ENCODE results near the gene NUMBL.
"Not testable (repeated sequence)": the region's sequence is repeated elsewhere in the genome, so short reads cannot be mapped to it uniquely, and the experiment has no call there.

The NUMBL gene

DNA sequence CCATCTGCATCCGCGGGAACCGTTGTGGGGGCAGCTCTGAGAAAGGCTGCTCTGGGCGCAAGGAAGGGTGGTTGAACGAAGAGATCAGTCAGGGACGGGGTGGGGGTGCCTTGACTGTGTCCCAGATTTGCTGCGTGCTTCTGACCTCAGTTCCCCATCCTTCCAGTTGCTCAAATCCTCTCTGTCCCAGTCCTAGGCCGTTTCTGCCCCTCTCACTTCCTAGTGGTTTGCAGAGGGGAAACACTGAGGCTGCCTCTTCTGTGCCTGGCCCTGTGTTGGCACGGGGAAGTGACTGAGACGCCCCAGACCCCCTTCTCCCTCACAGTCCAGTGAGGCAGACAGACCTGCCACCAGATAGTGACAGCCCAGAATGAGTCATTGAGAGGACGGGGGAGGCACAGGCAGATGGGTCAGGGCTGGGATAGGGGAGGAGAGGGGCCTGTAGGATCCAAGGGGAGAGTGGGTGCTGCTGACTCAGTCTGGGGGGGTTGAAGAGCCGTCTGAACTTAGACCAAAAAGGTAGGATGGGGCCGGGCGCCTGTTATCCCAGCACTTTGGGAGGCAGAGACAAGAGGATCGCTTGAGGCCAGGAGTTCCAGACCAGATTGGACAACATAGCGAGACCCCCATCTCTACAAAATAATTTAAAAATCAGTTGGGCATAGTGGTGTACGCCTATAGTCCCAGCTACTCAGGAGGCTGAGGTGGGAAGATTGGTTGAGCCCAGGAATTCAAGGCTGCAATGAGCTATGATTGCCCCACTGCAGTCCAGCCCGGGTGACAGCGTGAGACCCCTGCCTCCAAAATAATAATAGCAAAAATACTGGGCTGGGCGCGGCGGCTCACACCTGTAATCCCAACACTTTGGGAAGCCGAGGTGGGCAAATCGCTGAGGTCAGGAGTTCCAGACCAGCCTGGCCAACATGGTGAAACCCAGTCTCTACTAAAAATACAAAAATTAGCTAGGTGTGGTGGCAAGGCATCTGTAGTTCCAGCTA is 26.5 kb downstream of the NUMBL start:
- peak; percentile 63 for DNase-seq (ENCODE audit: low read depth)

DNA sequence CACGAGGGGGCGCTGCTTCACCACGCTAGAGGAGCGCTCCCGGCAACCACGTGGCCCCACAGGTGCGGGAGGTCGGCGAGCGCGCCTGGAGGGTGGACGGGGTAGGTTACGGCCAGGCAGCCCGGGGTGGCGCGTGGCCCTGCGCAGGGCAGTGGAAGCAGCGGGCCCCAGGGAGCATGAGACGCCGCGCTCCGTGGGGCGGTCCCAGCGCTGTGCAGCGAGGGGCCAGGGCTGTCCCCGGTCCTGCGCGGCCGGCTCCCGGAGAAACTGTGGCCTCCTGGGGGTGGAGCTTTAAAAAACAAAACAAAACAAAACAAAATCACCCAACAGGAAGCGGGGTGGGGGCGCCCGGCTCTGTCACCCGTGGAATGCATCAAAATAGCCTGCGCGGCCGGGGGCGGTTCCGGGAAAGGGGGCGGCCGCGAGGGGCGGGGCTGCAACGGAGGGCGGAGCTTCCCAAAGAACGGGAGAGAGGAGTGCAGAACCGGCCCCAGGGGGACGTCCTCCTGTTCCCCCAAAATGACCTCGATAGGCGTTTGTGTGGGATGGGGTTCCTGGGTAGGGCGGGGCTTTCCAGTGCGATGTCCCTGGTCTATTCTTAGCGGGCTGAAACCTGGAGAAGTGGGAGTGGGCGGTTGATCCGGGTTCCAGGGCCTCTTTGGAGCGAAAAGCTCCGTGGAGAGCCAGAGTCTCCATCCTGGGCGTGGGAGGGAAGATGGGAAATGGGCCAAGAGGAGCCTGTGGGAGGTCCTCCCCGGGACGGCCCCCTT is 27.3 kb downstream of the NUMBL start:
- peak; percentile 86 for DNase-seq (ENCODE audit: low read depth)

DNA sequence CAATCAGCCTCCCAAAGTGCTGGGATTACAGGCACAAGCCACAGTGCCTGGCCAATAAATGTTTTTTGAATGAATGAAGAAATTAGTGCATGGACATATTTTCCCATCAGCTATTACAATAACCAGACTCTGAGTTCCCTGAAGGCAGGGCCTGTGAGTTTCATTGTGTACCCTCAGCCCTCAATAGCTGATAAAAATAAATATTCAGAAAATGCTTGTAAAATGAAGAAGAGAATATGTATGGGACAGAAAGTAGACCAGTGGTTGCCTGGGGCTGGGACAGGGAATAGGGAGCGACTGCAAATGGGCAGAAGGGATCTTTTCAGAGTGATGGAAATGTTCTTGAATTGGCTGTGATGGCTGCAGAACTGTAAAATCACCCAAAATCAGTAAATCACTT is 28.8 kb downstream of the NUMBL start:
- DNase-seq (ENCODE audit: low read depth) = no peak

DNA sequence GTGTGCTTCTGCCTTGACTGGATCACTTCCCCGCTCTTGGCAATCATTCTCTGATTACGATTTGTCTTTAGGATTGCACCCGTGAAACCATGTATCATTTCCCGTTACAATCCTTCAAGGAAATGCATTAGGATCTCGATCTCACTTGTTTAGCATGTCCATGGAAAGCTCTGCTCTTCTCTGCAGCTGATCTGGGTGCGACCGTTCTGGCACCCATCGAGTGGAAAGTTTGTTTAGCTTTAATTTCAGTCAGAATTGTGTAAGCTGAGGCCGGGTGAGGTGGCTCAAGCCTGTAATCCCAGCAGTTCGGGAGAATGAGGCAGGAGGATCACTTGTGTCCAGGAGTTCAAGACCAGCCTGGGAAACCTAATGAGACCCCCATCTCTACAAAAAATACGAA is 30.9 kb downstream of the NUMBL start:
- no peak for DNase-seq (ENCODE audit: low read depth)

DNA sequence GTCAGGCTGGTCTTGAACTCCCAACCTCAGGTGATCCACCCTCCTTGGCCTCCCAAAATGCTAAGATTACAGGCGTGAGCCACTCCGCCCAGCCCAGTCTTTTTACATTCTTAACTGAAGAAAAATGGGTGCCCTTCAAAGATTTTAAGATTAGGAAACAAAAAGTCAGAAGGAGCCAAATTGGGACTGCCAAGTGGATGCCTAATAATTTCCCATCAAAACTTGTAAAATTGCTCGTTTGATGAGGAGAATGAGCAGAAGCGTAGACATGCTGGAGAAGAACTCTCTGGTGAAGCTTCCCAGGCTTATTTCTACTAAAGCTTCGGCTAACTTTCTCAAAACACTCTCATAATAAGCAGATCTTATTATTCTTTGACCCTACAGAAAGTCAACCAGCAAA is 31.3 kb downstream of the NUMBL start:
- DNase-seq (ENCODE audit: low read depth) = no peak

DNA sequence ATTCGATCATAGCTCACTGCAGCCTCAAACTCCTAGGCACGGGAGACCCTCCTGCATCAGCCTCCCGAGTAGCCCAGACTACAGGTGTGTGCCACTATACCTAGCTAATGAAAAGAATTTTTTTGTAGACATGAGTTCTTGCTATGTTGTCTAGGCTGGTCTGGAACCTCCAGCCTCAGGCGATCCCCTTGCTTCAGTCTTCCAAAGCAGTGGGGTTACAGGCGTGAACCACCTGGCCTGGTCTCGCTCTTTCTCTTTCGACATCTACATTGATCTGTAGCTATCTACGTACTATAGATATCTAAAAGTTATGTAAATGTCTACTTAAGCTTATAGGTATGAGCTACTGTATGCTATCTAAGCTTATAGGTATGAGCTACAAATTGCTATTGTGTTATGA is 32.4 kb downstream of the NUMBL start:
- no peak for DNase-seq (ENCODE audit: low read depth)

DNA sequence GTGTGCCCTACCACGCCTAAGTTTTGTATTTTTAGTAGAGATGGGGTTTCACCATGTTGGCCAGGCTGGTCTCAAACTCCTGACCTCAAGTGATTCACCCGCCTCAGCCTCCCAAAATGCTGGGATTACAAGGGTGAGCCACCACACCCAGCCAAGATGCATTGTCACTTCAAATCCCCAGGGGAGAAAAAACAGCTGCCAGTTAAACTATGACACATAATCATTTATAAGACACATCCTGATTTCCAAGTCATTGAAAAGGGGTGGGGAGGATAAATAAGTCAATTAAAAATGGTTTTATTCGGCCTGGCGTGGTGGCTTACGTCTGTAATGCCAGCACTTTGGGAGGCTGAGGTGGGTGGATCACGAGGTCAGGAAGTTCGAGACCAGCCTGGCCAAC is 34.8 kb downstream of the NUMBL start:
- not testable (repeated sequence) for DNase-seq (ENCODE audit: low read depth)

DNA sequence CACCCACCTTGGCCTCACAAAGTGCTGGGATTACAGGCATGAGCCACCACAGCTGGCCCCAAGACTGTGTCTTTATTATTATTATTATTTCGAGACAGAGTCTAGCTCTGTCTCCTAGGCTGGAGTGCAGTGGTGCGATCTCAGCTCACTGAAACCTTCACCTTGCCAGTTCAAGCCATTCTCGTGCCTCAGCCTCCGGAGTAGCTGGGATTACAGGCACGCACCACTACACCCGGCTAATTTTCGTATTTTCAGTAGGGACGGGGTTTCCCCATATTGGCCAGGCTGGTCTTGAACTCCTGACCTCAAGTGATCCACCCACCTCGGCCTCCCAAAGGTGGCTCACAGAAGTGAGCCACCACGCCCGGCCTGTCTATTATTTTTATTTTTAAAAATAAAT is 38.1 kb downstream of the NUMBL start:
- not testable (repeated sequence) for DNase-seq (ENCODE audit: low read depth)

DNA sequence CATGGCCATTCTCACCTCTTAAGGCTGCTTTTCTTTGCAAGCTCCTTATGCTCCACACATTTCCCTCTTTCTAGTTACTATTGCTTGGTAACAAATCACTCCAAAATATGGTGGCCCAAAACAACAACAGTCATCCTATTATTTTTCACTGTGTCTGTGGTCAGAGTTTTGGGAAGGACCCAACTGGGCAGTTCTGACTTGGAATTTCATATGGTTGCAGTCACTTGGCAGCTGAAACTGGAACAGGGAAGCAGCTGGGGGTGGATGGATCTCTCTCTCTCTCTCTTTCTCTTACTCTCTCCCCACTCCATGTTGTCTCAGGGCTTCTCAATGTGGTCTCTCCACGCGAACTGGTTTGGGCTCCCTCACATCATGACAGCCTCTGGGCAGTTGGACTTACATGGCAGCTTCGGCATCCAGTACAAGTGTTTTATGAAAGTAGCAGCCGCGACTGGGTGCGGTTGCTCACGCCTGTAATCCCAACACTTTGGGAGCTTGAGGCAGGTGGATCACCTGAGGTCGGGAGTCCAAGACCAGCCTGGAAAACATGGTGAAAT is 39.6 kb downstream of the NUMBL start:
- DNase-seq (ENCODE audit: low read depth) = peak; percentile 80

DNA sequence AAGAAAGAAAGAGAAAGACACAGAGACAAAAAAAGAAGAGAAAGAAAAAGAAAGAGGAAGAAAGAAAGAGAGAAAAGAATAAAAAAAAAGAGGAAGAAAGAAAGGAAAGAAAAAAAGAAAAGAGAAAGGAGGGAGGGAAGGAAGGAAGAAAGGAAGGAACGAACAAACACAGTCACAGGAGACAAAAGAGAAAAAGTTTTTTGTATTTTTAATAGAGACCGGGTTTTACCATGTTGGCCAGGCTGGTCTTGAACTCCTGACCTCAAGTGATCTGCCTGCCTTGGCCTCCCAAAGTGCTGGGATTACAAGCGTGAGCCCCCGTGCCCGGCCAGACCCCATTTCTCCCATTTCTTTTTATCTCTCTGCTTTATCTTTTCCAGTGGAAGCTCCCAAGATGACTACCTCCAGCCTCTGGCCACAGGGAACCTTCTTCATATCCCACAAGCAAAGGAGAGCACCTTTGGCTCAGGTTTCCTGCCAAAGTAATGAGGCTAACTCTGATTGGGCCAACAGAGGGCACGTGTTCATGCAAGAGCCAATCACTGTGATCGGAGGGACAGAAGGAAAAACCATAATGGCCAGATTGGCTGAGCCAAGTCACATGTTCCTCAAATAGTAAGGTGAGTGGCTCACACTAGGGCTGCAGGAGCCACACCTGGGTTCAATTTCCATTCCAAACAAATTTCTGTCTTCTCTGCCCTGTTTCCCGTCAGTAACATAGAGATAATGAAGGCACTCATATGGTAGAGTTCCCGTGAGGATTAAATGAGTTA is 40.4 kb downstream of the NUMBL start:
- not testable (repeated sequence) for DNase-seq (ENCODE audit: low read depth)

DNA sequence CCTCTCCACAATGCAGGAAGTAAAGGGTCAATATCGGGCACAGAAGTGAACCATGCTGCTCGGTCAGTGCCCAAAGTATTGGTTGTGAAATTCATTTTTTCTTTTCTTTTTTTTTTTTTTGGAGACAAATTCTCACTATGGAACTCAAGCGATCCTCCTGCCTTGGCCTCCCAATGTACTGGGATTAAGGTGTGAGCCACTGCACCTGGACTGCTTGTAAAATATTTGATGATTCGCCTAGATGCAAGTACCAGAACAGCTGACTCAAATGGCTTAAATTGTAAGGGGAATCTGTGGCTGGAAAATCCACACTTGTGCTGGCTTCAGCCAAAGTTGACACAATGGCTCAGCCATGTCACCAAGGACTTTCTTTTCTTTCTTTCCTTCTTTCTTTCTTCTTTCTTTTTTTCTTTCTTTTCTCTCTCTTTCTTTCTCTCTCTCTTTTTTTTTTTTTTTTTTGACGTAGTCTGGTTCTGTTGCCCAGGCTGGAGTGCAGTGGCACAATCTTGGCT is 43.7 kb downstream of the NUMBL start:
- DNase-seq (ENCODE audit: low read depth) = no peak

DNA sequence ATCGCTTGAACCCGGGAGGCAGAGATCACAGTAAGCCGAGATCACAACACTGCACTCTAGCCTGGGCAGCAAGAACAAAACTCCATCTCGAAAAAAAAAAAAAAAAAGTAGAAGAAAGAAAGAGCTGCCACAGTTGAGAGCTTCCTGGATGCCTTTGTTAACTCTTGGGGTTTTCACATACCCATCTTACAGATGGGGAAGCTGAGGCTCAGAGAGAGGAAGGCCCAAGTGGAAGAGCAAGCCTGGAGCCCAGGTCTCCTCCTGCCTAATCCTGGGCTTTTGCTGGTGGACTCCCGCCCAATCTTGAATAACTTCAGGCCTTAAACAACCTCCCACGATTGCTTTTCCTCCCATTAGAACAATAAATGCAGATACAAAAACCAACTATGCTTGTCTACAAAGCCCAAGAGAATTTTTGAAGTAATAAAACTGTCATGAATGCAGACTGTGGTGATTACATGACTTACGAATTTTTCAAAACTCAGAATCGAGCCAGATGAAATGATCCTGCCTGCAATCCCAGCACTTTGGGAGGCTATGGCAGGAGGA is 47.6 kb downstream of the NUMBL start:
- DNase-seq (ENCODE audit: low read depth) = no peak

DNA sequence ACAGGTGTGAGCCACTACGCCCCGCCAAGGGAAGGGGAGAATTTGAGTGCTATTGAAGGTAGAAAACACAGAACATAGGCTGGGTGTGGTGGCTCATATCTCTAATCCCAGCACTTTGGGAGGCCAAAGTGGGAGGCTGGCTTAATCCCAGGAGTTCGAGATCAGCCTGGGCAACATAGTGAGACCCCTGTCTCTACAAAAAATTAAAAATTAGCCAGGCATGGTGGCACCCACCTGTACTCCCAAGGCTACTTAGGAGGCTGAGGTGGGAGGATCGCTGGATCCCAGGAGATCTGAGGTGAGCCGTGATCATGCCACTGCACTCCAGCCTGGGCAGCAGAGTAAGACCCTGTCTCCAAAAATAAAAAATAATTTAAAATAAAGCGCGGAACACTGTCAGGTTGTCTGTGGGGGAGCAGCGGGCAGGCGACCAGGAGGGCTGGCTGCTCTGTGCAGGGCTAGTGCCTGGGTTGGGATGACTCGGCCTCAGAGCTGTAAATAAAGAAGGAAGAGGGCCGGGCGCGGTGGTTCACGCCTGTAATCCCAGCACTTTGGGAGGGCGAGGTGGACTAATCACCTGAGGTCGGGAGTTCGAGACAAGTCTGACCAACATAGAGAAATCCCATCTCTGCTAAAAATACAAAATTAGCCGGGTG is 48.3 kb downstream of the NUMBL start:
- DNase-seq (ENCODE audit: low read depth) = no peak

DNA sequence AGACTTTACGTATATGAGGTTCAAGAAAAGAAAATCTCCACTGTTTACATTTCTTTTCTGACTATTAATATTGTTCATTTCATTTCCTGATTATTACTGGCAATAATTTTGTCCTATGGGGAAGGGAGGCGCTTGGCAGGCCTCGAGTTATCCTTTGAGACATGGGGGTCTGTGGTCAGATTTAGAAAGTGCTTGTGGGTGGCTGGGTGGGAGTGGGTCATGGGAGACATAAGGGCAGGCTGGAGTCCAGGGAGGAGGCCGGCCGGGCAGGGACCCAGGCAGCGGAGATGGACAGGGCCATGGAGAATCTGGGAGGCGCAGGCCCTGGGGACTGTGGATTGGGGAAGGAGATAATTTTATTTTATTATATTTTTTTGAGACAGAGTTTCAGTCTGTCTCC is 49.2 kb downstream of the NUMBL start:
- no peak for DNase-seq (ENCODE audit: low read depth)

DNA sequence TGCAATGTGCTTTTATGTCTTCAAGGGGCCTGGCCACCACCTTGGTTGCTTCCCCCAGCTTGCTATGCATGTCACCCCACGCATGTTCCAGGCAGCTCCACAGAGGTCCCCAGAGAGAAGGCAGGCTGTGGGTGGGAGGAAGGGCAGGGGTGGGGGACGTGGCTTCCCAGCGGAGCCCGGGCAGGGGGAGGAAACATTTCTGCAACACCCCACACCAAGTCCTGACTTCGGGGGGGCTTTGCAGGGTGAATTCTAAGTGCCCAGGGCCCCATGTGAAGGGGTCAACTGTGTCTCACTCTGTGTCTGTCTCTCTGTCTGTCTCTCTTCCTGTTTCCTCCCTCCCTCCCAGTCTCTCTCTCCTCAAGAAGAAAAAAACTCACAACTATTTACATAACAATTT is 49.7 kb downstream of the NUMBL start:
- peak; percentile 69 for DNase-seq (ENCODE audit: low read depth)

DNA sequence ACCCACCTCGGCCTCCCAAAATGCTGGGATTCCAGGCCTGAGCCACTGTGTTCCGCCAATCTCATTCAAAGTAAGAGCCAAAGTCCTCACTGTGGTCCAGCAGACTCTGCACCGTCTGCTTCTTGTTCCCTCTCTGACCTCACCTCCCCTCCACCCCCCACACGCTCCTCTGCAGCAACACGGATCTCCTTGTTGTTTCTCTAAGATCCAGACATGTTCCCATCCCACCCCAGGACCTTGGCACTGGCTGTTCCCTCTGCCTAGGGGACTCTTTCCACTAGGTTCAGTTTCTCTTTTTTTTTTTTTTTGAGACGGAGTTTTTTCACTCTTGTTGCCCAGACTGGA is 50.8 kb downstream of the NUMBL start:
- DNase-seq (ENCODE audit: low read depth) = no peak

DNA sequence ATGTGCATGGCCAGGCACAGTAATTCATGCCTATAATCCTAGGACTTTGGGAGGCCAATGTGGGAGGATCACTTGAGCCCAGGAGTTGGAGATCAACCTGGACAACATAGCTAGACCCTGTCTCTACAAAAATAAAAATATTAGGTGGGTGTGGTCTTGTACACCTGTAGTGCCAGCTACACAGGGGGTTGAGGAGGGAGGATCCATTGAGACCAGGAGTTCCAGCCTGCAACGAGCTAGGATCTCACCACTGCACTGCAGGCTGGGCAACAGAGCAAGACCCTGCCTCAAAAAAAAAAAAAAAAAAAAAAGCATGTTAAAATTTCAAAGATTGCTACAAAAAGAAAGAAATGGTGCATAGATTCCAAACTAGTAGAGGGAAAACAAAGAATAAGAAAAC is 52.1 kb downstream of the NUMBL start:
- no peak for DNase-seq (ENCODE audit: low read depth)

DNA sequence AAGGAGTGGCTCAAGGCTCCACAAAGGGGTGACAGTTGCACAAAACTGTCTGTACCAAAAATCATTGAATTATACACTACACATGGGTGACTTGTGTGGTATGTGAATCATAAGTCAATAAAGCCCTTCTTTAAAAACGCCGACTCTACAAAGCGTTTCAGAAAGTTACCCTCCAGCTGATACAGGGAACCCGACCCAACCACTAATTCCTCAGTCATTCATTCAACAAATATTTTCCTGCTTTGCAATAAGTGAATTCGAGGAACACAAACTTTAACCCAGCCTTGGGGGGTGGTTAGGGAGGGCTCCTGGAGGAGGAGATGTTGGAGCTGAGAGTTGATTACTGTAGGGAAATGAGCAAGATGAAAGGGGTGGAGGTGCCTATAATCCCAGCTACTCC is 57.2 kb downstream of the NUMBL start:
- DNase-seq (ENCODE audit: low read depth) = peak; percentile 81

DNA sequence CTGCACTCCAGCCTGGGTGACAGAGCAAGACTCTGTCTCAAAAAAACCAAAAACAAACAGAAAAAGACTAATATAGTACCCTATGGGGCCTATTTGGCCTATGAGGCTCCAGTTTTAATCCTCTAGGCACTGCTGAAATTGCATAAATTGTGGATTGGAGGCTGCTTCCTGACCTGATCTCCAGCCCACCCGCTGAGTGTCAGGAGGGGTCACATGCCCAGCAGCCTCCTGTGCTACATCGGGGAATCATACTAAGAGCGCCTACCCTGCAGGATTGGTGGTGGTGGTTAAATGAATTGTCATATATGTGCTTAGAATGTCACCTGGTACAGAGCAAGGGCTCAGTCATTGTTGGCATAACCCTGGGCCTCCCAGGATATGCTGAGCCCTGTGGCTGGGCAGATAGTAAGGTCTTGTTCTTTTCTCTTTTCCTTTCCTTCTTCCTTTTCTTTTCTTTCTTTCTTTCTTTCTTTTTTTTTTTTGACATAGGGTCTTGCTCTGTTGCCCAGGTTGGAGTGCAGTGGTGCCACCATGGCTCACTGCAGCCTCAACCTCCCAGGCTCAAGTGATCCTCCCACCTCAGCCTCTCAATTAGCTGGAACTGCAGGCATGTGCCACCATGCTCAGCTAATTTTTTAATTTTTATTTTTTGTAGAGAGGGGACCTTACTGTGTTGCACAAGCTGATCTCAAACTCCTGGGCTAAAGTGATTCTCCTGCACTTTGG is 58.0 kb downstream of the NUMBL start:
- no peak for DNase-seq (ENCODE audit: low read depth)

DNA sequence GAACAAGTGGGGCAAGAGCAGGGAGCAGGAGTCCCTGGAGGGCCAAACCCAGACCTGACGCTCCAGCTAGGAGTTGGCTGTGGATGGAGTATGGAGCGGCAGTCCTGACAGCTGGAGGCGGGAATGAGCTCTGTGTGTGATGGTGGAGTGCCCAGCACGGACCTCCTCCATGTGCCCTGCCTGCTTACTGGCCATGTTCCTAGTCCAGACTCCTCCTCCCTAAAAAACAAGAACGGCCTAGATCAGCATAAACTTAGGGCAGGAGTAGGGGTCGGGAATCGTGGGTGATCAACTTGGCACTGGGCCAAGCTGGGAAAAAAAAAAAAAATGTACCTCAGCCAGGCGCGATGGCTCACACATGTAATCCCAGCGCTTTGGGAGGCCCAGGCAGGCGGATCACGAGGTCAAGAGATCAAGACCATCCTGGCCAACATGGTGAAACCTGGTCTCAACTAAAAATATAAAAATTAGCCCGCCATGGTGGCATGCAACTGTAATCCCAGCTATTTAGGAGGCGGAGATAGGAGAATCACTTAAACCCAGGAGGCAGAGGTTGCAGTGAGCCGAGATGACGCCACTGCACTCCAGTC is 59.8 kb downstream of the NUMBL start:
- DNase-seq (ENCODE audit: low read depth) = no peak

All from EH (cell line).